K562 (cell line): ENCODE measurements around the gene VGLL3. TPM values are rescaled to one million over a fixed set of nuclear protein-coding genes. Genes with fewer than 3 reads are reported as not detected.

ENCODE experiments used
- ATAC-seq: fragments of 200-7000 bp; cut with Tn5 transposase; 3 replicates; pipeline ENCODE4 v1.9.1; 2020; ENCODE audit warnings: moderate library complexity
- BruUV-seq: library from RNA; stranded (reverse); fragments of 400-500 nt; replicated peaks from 2 replicates; lab custom pipeline; 2021; lab: Mats Ljungman, UMichigan
- CTCF ChIA-PET: fragments of 300-600 bp; formaldehyde crosslinking; extraction: SDS; loops from one replicate; lab custom pipeline; 2021; ENCODE audit warnings: low intra/inter-chr PET ratio; lab: Yijun Ruan, JAX
- POLR2A ChIA-PET: fragments of 300-600, 350-650 bp; sonication (Branson Sonifier 250); formaldehyde crosslinking; extraction: SDS; loops from one replicate; lab custom pipeline; 2021; ENCODE audit warnings: antibody characterized with exemption, inconsistent platforms; lab: Yijun Ruan, JAX
- DNase-seq, 4 experiments: peaks; one replicate each; pipeline versions ENCODE4 v3.0.0 to v3.0.0-alpha.2; 2011 to 2018; ENCODE audit warnings: low spot score in 3 of 4, mixed read lengths in 3 of 4; ENCODE audit errors: extremely low read depth in 1 of 4
- FAIRE-seq: peaks from 2 replicates; lab custom pipeline; 2011; peaks lifted over from hg19 to GRCh38; lab: Jason Lieb, UNC
- H2AFZ ChIP-seq: 2 replicates; pipeline ENCODE4 v1.6.0; 2011; ENCODE audit warnings: low read depth, low read length, control low read depth, inconsistent platforms
- H3K27ac ChIP-seq: fragments of 200-600 bp; 3 replicates; pipeline ENCODE4 v1.8.0; 2011; ENCODE audit warnings: low read depth, mild to moderate bottlenecking, control low read depth, inconsistent platforms, low read length, moderate library complexity, mixed read lengths; ENCODE audit errors: extremely low read depth
- H3K27me3 ChIP-seq, 2 experiments: fragments of 300-600 bp in 1 of 2; 2 replicates in 1 of 2; 3 replicates in 1 of 2; pipeline versions ENCODE4 v1.6.0 to v1.8.0; 2011; ENCODE audit warnings: inconsistent platforms in 2 of 2, low read length in 2 of 2, mild to moderate bottlenecking in 1 of 2, mixed read lengths in 1 of 2, moderate library complexity in 1 of 2; ENCODE audit not compliant: control insufficient read depth in 2 of 2, insufficient read depth in 2 of 2
- H3K36me3 ChIP-seq: fragments of 300-600 bp; 3 replicates; pipeline ENCODE4 v1.8.0; 2011; ENCODE audit warnings: mild to moderate bottlenecking, low read length, inconsistent platforms; ENCODE audit not compliant: control insufficient read depth, insufficient read depth
- H3K4me1 ChIP-seq, 2 experiments: fragments of 200-600 bp in 1 of 2; replicated peaks in 1 of 2; 2 replicates in 1 of 2; 3 replicates in 1 of 2; pipeline versions ENCODE4 v1.5.1 to v1.8.0; 2011; ENCODE audit warnings: inconsistent platforms in 2 of 2, low read length in 2 of 2, mild to moderate bottlenecking in 1 of 2, mixed read lengths in 1 of 2, moderate library complexity in 1 of 2; ENCODE audit not compliant: control insufficient read depth in 2 of 2, insufficient read depth in 2 of 2
- H3K4me2 ChIP-seq: 2 replicates; pipeline ENCODE4 v1.6.1; 2011; ENCODE audit warnings: low read length, control low read depth, inconsistent platforms, mixed read lengths; ENCODE audit not compliant: insufficient read depth
- H3K4me3 ChIP-seq: fragments of 200-600 bp; sonication (generic), shearing (Covaris generic); 2 replicates; pipeline ENCODE4 v1.5.1; 2016; ENCODE audit warnings: control low read depth, inconsistent platforms
- H3K79me2 ChIP-seq: fragments of 200-600 bp; 3 replicates; pipeline ENCODE4 v1.8.0; 2011; ENCODE audit warnings: low read length, inconsistent platforms; ENCODE audit not compliant: control insufficient read depth, insufficient read depth
- H3K9ac ChIP-seq, 2 experiments: 2 replicates each; pipeline versions ENCODE4 v1.6.0 to v1.6.1; 2011; ENCODE audit warnings: low read depth in 2 of 2, low read length in 2 of 2, control low read depth in 1 of 2, inconsistent platforms in 1 of 2, mild to moderate bottlenecking in 1 of 2, mixed read lengths in 1 of 2; ENCODE audit not compliant: insufficient read depth in 1 of 2
- H3K9me1 ChIP-seq: one replicate; pipeline ENCODE4 v1.6.0; 2011; ENCODE audit warnings: inconsistent platforms, mild to moderate bottlenecking, low read length, moderate library complexity; ENCODE audit not compliant: control insufficient read depth, insufficient read depth
- H3K9me3 ChIP-seq: replicated peaks from 2 replicates; pipeline ENCODE4 v1.5.1; 2011; ENCODE audit warnings: low read depth, low read length, inconsistent platforms; ENCODE audit not compliant: control insufficient read depth, insufficient read depth
- H4K20me1 ChIP-seq: replicated peaks from 2 replicates; pipeline ENCODE4 v1.6.1; 2011; ENCODE audit warnings: low read length, inconsistent platforms, mixed read lengths; ENCODE audit not compliant: control insufficient read depth, insufficient read depth
- BCL6 ChIP-seq: fragments of 250-450 bp; sonication (Bioruptor Pico); IDR thresholded peaks from 2 replicates; pipeline ENCODE4 v1.4.0; 2020
- CBFA2T2 ChIP-seq: fragments of 450-650 bp; conservative IDR thresholded peaks from 2 replicates; pipeline ENCODE4 v1.6.1; 2017; ENCODE audit warnings: mild to moderate bottlenecking
- CREB3L1 ChIP-seq: fragments of 450-650 bp; IDR thresholded peaks from 2 replicates; pipeline ENCODE4 v1.6.1; 2014; ENCODE audit warnings: low read depth, mild to moderate bottlenecking, moderate library complexity, borderline replicate concordance
- DACH1 ChIP-seq: fragments of 450-650 bp; IDR thresholded peaks from 2 replicates; pipeline ENCODE4 v1.6.1; 2018; ENCODE audit not compliant: partially characterized antibody
- MIER1 ChIP-seq: fragments of 450-650 bp; IDR thresholded peaks from 2 replicates; pipeline ENCODE4 v1.6.1; 2016; ENCODE audit warnings: antibody characterized with exemption, mild to moderate bottlenecking, low read depth
- PHF20 ChIP-seq: fragments of 450-650 bp; IDR thresholded peaks from 2 replicates; pipeline ENCODE4 v1.6.1; 2018; ENCODE audit not compliant: partially characterized antibody
- RFX7 ChIP-seq: fragments of 250-450 bp; sonication (Bioruptor Pico); IDR thresholded peaks from 2 replicates; pipeline ENCODE4 v1.5.1; 2021; ENCODE audit warnings: mild to moderate bottlenecking
- SREBF2 ChIP-seq: sonication (generic); formaldehyde crosslinking; IDR thresholded peaks from 2 replicates; pipeline ENCODE4 v1.4.0; 2020; ENCODE audit warnings: mild to moderate bottlenecking, missing genetic modification reagents
- ZNF146 ChIP-seq: IDR thresholded peaks from one replicate; pipeline ENCODE4 v1.6.1; 2018; ENCODE audit warnings: missing compliant biosample characterization; ENCODE audit not compliant: unreplicated experiment
- WGBS: fragments of 100-300 bp; shearing (Covaris generic); methylation state at CpG from one replicate; pipeline ENCODE4 v1.1.6; 2016; ENCODE audit warnings: low coverage, mixed read lengths; ENCODE audit not compliant: insufficient coverage; ENCODE audit errors: missing lambda C conversion rate; 5-methylcytosine and 5-hydroxymethylcytosine counted together
- in situ Hi-C: fragments of 300-500 bp; cut with MboI; formaldehyde crosslinking; loops from 4 replicates; pipeline ENCODE4 v1.15.0; 2018; ENCODE audit warnings: inconsistent platforms, mixed read lengths
- intact Hi-C: fragments of 100-400 bp; cut with micrococcal nuclease; formaldehyde crosslinking; loops from 2 replicates; pipeline ENCODE4 v1.14.2; 2022
- polyA plus RNA-seq, 8 experiments: library from polyadenylated mRNA; depleted of rRNA in 4 of 8; stranded (reverse) in 5 of 8; unstranded in 3 of 8; fragments of >200 nt; fragmentation: Nextera tagmentation in 2 of 8; fragmentation: Illumina TruSeq in 1 of 8; extraction: Ambion mirVana in 2 of 8; extraction: Trizol in 1 of 8; gene quantifications; 2 replicates each; pipeline versions ENCODE4 v1.2.1 to v1.2.3, GENCODE V29; 2011 to 2014; ENCODE audit warnings: inconsistent platforms in 1 of 8, missing spikeins in 1 of 8
- total RNA-seq, 7 experiments: library from RNA; depleted of rRNA in 6 of 7; stranded (reverse); fragments of >200 nt in 6 of 7; fragmentation: Illumina TruSeq in 2 of 7; extraction: Trizol in 2 of 7; gene quantifications; 2 replicates each; pipeline versions ENCODE4 v1.2.1 to v1.2.3, GENCODE V29; 2011 to 2021; ENCODE audit warnings: low replicate concordance in 1 of 7

VGLL3 gene
- total and polyA plus RNA-seq, 9 of the 15 experiments (the other 6 are each of a cell fraction or from before 2014, with no cell fraction given), result under 0.01 to 0.09 (median 0.04) TPM; not detected in 6

DNA sequence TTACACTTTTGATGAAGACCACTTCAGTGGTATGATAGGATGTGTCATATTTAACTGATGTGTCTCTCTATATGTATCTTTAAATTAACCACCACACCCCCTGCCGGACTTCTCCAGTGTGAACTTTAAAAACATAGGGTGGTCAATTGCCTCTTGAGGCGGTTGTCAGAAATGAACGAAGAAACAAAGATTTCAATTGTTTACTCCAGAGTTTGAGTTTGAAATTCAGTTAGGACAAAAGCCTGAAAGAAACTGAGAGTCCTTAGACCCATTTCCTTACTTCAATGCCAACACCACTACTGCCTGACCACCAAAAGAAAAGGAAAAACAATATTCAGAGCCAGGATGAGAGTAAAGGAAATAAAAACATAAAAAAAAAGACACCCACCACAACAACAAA lies 40.2 kb downstream of the VGLL3 start:
- Histone ChIP-seq H3K4me1 (no peaks in the 10 kb centered on the region), H3K9ac (no peak overlapping the region), H3K9me3 (no peaks in the 10 kb centered on the region), H3K27me3 (no peaks in the 10 kb centered on the region), H3K4me3 (no peak overlapping the region), H3K36me3 (no peaks in the 10 kb centered on the region), H4K20me1 (no peaks in the 10 kb centered on the region), H3K4me2 (no peak overlapping the region), H3K79me2 (no peaks in the 10 kb centered on the region), H3K27ac (no peak overlapping the region), H3K9me1 (no peaks in the 10 kb centered on the region), H2AFZ (no peak overlapping the region)
- 0% methylated on average over 3 of the region's 3 CpGs for WGBS
- ATAC-seq (no peak), DNase-seq (no peak), FAIRE-seq (no peak)
- no TSS peak for BruUV-seq
- ChIA-PET POLR2A (no interaction called here), CTCF (no interaction called here)
- intact Hi-C loops, result no loop called here
- TF ChIP-seq MIER1, result no peak
- TF ChIP-seq DACH1, result no peak
- no peak for TF ChIP-seq RFX7 (CRISPR knock-in tag)
- TF ChIP-seq ZNF146 (CRISPR knock-in tag), result no peak
- TF ChIP-seq SREBF2 (CRISPR knock-in tag), result no peak
- no peak for TF ChIP-seq PHF20
- TF ChIP-seq CBFA2T2, result no peak
- TF ChIP-seq CREB3L1, result no peak
- no peak for TF ChIP-seq BCL6 (CRISPR knock-in tag)
- in situ Hi-C loops, result no loop called here
